ENCODE data around the gene NDEL1. TPM values are rescaled to one million over a fixed set of nuclear protein-coding genes. Genes with fewer than 3 reads are reported as not detected.

Gene NDEL1
- total and polyA plus RNA-seq, 9 of the 15 experiments (the other 6 are each of a cell fraction or from before 2014, with no cell fraction given): 0.86 to 30.5 (median 22.7) TPM

DNA sequence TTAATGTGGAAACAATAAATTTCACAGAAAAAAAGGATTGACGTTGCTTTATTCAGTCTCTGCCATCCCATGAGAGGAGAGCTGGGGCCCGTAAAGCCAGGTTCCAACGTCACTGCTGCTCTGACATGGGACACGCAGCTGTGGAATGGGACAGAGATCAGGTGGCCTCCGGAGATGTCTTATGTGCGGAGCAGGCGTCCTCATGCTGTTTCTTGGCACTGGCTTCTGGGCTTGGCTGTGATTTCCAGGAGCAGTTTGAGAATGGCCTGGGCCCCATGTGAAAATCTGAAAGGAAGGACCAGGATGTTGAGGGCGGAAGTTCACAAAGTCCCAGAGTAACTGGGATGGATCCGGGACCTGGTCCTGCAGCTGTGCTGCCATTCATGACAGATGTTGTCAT, 32.4 kb downstream of the NDEL1 start:
- BruUV-seq (replicated peaks): no TSS peak
- no peak for DNase-seq (ENCODE audit: extremely low read depth in 1 of 4, low spot score in 3 of 4)
- Histone ChIP-seq H4K20me1 (replicated peaks; ENCODE audit: control insufficient read depth, insufficient read depth, low read length) (no peaks in the 10 kb centered on the region), H3K79me2 (ENCODE audit: control insufficient read depth, insufficient read depth, low read length) (no peaks in the 10 kb centered on the region), H3K27me3 (ENCODE audit: control insufficient read depth in 2 of 2, insufficient read depth in 2 of 2, low read length in 2 of 2) (no peaks in the 10 kb centered on the region), H3K4me2 (ENCODE audit: insufficient read depth, low read length) (no peak overlapping the region), H3K36me3 (ENCODE audit: control insufficient read depth, insufficient read depth, low read length) (peaks cover 48% of the 10 kb centered on the region; the same call in 2 of the 3 replicates), H3K9me1 (ENCODE audit: control insufficient read depth, insufficient read depth, low read length) (no peaks in the 10 kb centered on the region), H3K9me3 (replicated peaks; ENCODE audit: control insufficient read depth, insufficient read depth, low read depth, low read length) (no peaks in the 10 kb centered on the region), H3K9ac (ENCODE audit: insufficient read depth in 1 of 2, low read depth in 2 of 2, low read length in 2 of 2) (no peak overlapping the region), H2AFZ (ENCODE audit: low read depth, low read length) (no peak overlapping the region), H3K4me1 (replicated peaks in 1 of 2; ENCODE audit: control insufficient read depth in 2 of 2, insufficient read depth in 2 of 2, low read length in 2 of 2) (peaks cover 0 to 3% of the 10 kb centered on the region in 2 experiments; a peak in 2 of 5 replicates), H3K4me3 (no peak overlapping the region), H3K27ac (ENCODE audit: extremely low read depth, low read depth, low read length) (no peak overlapping the region)
- ChIA-PET POLR2A (no interaction called here), CTCF (ENCODE audit: low intra/inter-chr PET ratio) (no interaction called here)
- no peak for FAIRE-seq
- WGBS (ENCODE audit: insufficient coverage, low coverage, missing lambda C conversion rate): 94% methylated on average over 5 of the region's 9 CpGs
- no peak for ATAC-seq
- intact Hi-C loops (cut with micrococcal nuclease) (no loop called here), in situ Hi-C loops (cut with MboI) (no loop called here)
- TF ChIP-seq SMARCE1 (IDR thresholded peaks at IDR 0.05): no peak
- TF ChIP-seq, protein P1, sequence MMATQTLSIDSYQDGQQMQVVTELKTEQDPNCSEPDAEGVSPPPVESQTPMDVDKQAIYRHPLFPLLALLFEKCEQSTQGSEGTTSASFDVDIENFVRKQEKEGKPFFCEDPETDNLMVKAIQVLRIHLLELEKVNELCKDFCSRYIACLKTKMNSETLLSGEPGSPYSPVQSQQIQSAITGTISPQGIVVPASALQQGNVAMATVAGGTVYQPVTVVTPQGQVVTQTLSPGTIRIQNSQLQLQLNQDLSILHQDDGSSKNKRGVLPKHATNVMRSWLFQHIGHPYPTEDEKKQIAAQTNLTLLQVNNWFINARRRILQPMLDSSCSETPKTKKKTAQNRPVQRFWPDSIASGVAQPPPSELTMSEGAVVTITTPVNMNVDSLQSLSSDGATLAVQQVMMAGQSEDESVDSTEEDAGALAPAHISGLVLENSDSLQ (IDR thresholded peaks at IDR 0.05): no peak
- TF ChIP-seq FOXA3 (CRISPR knock-in tag; conservative IDR thresholded peaks at IDR 0.05 in 1 of 2, IDR thresholded peaks at IDR 0.05 in 1 of 2): no peak
- no peak for TF ChIP-seq KDM1A (IDR thresholded peaks at IDR 0.05)
- TF ChIP-seq, protein P2, sequence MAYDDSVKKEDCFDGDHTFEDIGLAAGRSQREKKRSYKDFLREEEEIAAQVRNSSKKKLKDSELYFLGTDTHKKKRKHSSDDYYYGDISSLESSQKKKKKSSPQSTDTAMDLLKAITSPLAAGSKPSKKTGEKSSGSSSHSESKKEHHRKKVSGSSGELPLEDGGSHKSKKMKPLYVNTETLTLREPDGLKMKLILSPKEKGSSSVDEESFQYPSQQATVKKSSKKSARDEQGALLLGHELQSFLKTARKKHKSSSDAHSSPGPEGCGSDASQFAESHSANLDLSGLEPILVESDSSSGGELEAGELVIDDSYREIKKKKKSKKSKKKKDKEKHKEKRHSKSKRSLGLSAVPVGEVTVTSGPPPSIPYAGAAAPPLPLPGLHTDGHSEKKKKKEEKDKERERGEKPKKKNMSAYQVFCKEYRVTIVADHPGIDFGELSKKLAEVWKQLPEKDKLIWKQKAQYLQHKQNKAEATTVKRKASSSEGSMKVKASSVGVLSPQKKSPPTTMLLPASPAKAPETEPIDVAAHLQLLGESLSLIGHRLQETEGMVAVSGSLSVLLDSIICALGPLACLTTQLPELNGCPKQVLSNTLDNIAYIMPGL (CRISPR knock-in tag; IDR thresholded peaks at IDR 0.05): no peak
- no peak for TF ChIP-seq DIDO1 (tag; IDR thresholded peaks at IDR 0.05; ENCODE audit: low read depth)
- TF ChIP-seq ZNF384 (IDR thresholded peaks at IDR 0.05; ENCODE audit: low read depth, low read length): no peak
- no peak for TF ChIP-seq KLF10 (CRISPR knock-in tag; IDR thresholded peaks at IDR 0.05)
- no peak for TF ChIP-seq ZBED1 (IDR thresholded peaks at IDR 0.05)

Measured in K562 (cell line).